GM21825 (cell line): Measurements from ENCODE around the gene KIFC3.
"Not testable (repeated sequence)": the region's sequence is repeated elsewhere in the genome, so short reads cannot be mapped to it uniquely, and the experiment has no call there.

Experiments
- ATAC-seq: cut with Tn5 transposase; IDR thresholded peaks from one replicate; pipeline ENCODE4 v1.9.1; 2021; ENCODE audit warnings: mild to moderate bottlenecking, moderate library complexity; ENCODE audit not compliant: unreplicated experiment

The KIFC3 gene

DNA sequence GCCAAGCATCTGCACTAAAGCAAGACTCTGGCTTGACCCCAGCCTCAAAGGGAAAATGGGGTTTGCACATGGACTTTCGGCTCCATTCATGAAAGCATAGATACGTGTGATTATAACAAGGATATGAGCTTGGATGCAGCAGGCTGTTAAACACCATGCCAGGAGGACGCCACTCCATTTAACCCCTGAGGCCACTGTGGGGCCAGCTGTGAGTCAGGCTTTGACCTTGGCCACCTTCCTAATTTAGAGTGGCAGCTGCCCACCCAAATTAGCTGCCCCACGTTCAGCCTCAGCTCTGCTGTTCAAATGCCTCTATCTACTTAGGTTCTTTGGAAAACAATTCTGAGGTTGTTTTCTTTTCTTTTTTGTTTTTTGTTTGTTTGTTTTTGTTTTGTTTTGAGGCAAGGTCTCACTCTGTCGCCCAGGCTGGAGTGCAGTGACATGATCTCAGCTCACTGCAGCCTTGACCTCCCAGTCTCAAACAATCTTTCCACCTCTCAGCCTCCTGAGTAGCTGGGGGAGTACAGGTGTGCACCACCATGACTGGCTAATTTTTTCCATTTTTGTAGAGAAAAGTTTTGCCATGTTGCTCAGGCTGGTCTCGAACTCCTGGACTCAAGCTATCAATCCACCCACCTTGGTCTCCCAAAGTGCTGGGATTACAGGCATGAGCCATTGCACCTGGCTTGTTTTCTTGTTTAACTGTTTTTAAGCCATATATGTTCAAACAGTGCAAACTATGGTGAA lies 23.2 kb upstream of the KIFC3 start:
- ATAC-seq, result no peak

- no peak for ATAC-seq
Observed at GRCh38 chr16:57824888-57825287, 22.6 kb upstream of the KIFC3 start.

- ATAC-seq, result no peak
Observed at GRCh38 chr16:57823836-57824235, 21.5 kb upstream of the KIFC3 start.

- ATAC-seq, result no peak
Observed at GRCh38 chr16:57822856-57823255, 20.6 kb upstream of the KIFC3 start.

DNA sequence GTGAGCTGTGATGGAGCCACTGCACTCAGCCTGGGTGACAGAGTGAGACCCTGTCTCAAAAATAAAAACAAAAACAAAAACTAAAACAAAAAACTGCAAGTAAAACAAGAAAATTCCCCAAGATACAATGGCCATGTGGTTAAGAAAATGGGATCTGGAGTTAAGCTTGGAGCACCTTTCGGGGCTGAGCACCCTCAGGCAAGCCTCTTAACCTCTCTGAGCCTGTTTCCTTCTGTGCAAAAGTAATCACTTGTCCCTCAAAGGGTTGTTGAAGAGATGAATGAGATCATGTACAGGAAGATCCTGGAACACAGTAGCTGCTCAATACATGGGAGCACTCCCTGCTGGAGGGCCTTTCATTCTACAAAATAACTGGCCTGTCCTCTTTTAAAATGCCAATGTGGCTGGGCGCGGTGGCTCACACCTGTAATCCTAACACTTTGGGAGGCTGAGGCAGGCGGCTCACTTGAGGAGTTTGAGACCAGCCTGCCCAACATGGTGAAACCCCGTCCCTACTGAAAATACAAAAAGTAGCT lies 19.8 kb upstream of the KIFC3 start:
- ATAC-seq, result no peak

- no peak for ATAC-seq
Observed at GRCh38 chr16:57821149-57821971, 19.1 kb upstream of the KIFC3 start.

DNA sequence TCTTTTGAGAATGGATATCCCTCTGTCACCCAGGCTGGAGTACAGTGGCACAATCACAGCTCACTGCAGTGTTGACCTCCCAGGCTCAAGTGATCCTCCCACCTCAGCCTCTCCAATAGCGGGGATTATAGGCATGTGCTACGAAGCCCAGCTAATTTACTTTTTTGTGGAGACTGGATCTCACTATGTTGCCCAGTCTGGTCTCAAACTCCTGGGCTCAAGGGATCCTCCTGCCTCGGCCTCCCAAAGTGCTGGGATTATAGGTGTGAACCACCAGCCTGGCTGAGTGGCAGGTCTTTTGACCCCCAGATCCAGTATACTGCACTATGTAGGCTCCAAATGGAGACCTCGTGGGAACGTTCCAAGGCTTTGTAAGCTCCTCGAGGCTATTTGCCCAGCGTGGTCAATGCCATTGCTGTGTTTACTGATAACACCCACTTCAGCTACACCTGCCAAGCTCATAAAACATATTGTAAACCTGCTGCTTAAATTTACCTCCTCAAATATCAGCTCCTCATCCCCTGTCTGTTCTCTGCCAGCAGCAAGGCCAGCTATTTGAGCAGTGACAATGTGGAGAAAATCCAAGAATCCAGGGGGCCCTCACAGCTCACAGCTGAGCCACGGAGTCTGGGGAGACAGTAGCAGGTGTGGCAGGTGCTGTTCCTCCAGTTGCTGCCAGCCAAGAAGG lies 16.2 kb upstream of the KIFC3 start:
- no peak for ATAC-seq

- no peak for ATAC-seq
Observed at GRCh38 chr16:57817680-57818079, 15.4 kb upstream of the KIFC3 start.

- ATAC-seq, result peak; percentile 55
Observed at GRCh38 chr16:57815987-57816745, 13.9 kb upstream of the KIFC3 start.

DNA sequence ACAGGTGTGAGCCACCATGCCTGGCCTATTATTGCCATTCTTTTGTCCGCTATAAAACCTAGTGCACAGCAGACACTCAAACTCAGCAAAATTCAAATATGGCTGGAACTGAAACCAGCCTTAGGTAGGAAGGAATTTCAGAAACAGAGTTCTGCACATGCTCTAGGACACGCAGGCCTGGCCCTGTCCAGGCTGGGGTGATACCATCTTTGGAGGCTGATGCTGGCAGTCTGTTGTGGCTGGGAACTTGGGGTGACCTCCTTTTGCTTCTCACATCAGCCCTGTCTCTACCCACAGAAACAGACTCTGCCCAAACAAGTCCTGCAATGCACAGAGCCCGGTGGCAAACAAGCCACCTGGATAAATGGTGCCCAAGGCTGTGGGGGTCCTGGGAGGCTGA lies 12.6 kb upstream of the KIFC3 start:
- ATAC-seq, result no peak

DNA sequence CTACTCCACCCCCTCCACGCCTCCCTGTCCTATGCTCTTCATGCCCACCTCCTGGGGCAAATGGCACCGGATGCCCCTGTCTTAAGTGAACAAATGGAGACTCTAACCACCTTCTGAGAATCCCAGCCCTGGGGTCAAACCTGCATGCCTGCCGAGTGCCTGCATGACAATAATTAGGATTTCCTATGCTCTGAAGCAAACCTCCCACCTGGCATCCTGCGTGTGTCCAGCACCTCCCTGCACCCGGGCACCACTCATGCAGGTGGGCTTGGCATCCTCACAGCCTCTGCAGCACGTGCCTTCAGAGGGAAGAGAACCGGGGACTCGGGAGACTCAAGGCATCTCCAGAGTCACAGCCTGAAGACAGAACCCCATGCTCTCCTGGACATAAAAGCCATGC lies 11.2 kb upstream of the KIFC3 start:
- no peak for ATAC-seq

DNA sequence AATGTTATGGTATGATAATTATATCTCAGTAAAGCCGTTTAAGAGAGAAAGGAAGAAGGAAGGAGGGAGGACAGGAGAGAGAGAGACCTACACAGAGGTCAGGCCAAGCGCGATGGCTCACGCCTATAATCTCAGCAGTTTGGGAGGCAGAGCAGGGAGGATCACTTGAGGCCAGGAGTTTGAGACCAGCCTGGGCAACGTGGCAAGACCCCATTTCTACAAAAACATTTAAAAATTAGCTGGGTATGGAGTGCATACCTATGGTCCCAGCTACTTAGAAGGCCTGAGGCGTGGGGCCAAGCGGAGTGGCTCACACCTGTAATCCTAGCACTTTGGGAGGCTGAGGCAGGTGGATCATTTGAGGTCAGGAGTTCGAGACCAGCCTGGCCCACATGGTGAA lies 9.0 kb upstream of the KIFC3 start:
- not testable (repeated sequence) for ATAC-seq

- peak; percentile 98 for ATAC-seq
Observed at GRCh38 chr16:57810197-57811031, 8.1 kb upstream of the KIFC3 start.

GRCh38 chr16:57809276-57810196 lies 7.2 kb upstream of the KIFC3 start:
- no peak for ATAC-seq

DNA sequence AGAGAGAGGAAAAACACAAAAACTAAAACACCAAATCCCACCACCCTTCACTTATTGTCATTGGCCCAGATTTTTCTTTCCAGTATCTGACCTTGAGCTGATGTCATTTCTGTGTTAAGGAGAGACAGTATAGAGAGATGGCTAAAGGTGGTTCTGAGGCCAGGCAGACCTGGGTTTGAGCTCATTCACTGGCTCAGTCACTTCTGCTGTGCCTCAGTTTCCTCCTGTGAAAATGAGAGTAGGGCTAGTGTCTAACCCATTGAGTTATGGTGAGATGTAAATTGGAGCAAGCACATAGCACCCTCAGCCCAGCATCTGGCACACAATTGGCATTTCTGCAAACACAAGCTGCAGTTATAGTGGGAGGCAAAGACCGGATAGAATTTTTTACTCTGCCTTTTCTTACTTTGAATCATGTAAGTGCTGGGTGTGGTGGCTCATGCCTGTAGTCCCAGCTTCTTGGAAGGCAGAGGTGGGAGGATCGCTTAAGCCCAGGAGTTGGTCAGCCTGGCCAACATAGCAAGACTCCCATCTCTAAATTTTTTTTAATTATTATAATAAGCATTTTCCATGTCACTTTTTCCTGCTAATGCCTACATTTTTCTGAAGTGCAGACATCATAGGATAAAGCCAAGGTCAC lies 6.4 kb upstream of the KIFC3 start:
- ATAC-seq, result no peak

DNA sequence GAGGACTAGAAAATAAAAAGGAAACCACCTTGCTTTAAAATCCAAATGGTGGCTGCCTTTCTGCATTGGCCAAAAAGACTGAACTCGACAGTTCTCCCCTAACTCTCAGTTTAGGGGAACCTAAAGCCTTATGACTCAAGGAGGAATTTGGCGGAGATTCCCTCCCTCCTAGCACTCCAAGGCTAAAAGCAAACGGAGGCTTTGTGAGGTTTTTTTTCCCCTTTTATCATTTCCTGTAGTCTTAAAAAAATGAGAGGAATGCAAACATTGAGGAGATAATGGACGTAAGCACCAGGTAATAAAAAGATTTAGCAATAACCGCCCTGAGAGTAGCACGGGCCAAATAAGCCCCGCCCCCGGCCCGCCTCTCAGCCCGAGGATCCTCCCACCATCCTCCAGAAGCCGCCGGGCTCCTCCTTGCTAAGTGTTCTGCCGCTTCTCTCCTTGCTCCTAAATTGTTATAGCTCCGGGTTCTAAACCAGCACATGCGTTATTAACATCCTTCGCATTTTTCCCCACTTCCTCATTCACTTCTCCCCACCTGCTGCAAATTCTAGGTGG lies 5.8 kb upstream of the KIFC3 start:
- ATAC-seq, result no peak

GRCh38 chr16:57807252-57807967 lies 5.1 kb upstream of the KIFC3 start:
- ATAC-seq, result no peak
